Ishikawa (cell line): ENCODE data around the gene CIC.

Experiments used
- CEBPB ChIP-seq: IDR thresholded peaks from 2 replicates; pipeline ENCODE4 v1.6.1; 2012
- CREB1 ChIP-seq: IDR thresholded peaks from 2 replicates; pipeline ENCODE4 v1.6.1; 2012; ENCODE audit warnings: low read depth
- EGR1 ChIP-seq: IDR thresholded peaks from 2 replicates; pipeline ENCODE4 v1.6.1; 2012
- EP300 ChIP-seq: IDR thresholded peaks from 2 replicates; pipeline ENCODE4 v1.6.1; 2012; ENCODE audit warnings: borderline replicate concordance
- FOXM1 ChIP-seq: IDR thresholded peaks from 2 replicates; pipeline ENCODE4 v1.6.1; 2012; ENCODE audit warnings: low read depth, borderline replicate concordance
- NFIC ChIP-seq: IDR thresholded peaks from 2 replicates; pipeline ENCODE4 v1.6.1; 2012
- RAD21 ChIP-seq: IDR thresholded peaks from 2 replicates; pipeline ENCODE4 v1.6.1; 2012; ENCODE audit warnings: low read depth
- REST ChIP-seq: IDR thresholded peaks from 2 replicates; pipeline ENCODE4 v1.6.1; 2012; ENCODE audit warnings: low read depth, mild to moderate bottlenecking
- TAF1 ChIP-seq: IDR thresholded peaks from 2 replicates; pipeline ENCODE4 v1.6.1; 2012; ENCODE audit warnings: low read depth, mild to moderate bottlenecking
- TCF12 ChIP-seq: IDR thresholded peaks from 2 replicates; pipeline ENCODE4 v1.6.1; 2012; ENCODE audit warnings: low read depth
- TEAD4 ChIP-seq: IDR thresholded peaks from 2 replicates; pipeline ENCODE4 v1.6.1; 2012
- USF1 ChIP-seq: IDR thresholded peaks from 2 replicates; pipeline ENCODE4 v1.6.1; 2012
- YY1 ChIP-seq: IDR thresholded peaks from 2 replicates; pipeline ENCODE4 v1.6.1; 2012; ENCODE audit warnings: low read depth

- TF ChIP-seq EP300, result no peak
- no peak for TF ChIP-seq YY1
- no peak for TF ChIP-seq EGR1
- TF ChIP-seq RAD21, result no peak
- no peak for TF ChIP-seq CREB1
- no peak for TF ChIP-seq TAF1
- no peak for TF ChIP-seq TCF12
- no peak for TF ChIP-seq USF1
- TF ChIP-seq REST, result no peak
- TF ChIP-seq FOXM1, result no peak
- no peak for TF ChIP-seq NFIC
- TF ChIP-seq CEBPB, result no peak
- TF ChIP-seq TEAD4, result no peak
Observed at GRCh38 chr19:42301646-42302203, 32.7 kb downstream of the CIC start, which contains the start of gene PRR19.
